D721Med (cell line): ENCODE data around the gene POLR2C.

Source experiments
- DNase-seq: peaks from one replicate; pipeline ENCODE4 v3.0.0; 2011; ENCODE audit warnings: low spot score; ENCODE audit not compliant: insufficient read length
- FAIRE-seq: peaks from 2 replicates; lab custom pipeline; 2011; peaks lifted over from hg19 to GRCh38; lab: Jason Lieb, UNC
- TF ChIP-seq, protein P1 (sequence below): IDR thresholded peaks from 2 replicates; pipeline ENCODE4 v1.5.1; 2012; ENCODE audit warnings: mild to moderate bottlenecking, control low read depth; ENCODE audit not compliant: insufficient read depth; ENCODE audit errors: missing control alignments

Gene POLR2C

GRCh38 chr16:57504001-57504400 lies 41.5 kb downstream of the POLR2C start:
- DNase-seq (no peak), FAIRE-seq (no peak)
- TF ChIP-seq, protein P1, sequence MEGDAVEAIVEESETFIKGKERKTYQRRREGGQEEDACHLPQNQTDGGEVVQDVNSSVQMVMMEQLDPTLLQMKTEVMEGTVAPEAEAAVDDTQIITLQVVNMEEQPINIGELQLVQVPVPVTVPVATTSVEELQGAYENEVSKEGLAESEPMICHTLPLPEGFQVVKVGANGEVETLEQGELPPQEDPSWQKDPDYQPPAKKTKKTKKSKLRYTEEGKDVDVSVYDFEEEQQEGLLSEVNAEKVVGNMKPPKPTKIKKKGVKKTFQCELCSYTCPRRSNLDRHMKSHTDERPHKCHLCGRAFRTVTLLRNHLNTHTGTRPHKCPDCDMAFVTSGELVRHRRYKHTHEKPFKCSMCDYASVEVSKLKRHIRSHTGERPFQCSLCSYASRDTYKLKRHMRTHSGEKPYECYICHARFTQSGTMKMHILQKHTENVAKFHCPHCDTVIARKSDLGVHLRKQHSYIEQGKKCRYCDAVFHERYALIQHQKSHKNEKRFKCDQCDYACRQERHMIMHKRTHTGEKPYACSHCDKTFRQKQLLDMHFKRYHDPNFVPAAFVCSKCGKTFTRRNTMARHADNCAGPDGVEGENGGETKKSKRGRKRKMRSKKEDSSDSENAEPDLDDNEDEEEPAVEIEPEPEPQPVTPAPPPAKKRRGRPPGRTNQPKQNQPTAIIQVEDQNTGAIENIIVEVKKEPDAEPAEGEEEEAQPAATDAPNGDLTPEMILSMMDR = no peak

- DNase-seq = no peak
- TF ChIP-seq, protein P1 = no peak
- no peak for FAIRE-seq
Observed at GRCh38 chr16:57504491-57504890, 42.0 kb downstream of the POLR2C start.

GRCh38 chr16:57505169-57505568 lies 42.7 kb downstream of the POLR2C start:
- no peak for FAIRE-seq
- DNase-seq = no peak
- TF ChIP-seq, protein P1 = no peak

DNA sequence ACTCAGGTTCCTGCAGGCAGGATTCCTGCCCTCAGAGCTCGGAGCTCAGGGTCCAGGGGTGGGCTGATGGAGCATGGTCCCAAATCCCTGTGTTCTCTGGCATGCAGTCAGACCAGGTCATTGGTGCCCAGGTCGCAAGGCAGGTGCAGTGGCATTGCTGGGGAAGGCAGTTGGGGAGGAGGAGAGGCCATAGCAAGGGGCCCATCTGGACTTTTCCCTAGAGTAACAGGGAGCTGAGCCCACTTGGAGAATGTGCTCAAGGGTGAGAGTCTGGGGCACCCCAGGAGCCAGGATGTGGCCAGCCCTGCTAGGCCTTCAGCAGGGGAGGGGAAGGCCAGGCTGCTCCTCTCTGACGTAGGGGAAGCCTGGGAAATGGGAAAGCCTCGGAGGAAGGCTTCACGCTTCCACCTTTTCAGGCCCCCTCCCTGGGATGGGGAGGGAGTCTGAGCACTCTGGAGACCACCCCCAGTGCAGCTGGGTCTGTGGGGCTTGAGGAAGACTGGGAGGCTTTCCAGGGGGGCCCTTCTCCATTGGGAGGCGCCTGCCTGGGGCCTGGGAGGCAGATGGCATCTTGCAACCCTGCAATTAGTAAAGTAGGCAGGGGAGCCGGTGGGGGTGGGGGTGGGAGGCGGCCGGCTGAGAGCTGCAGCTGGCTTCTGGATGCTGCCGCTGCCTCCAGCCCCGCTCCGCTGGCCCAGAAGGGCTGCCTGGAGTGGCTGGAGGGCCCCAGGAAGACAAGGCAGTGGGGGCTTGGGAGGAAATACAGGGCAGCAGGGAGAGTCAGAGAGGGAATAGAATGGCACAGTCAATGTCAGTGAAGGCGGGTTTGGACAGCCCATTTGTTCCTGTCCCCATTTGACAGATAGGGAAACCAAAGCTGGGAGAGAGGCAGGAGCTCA lies 44.9 kb downstream of the POLR2C start:
- FAIRE-seq (no peak), DNase-seq (no peak)
- TF ChIP-seq, protein P1 = no peak

DNA sequence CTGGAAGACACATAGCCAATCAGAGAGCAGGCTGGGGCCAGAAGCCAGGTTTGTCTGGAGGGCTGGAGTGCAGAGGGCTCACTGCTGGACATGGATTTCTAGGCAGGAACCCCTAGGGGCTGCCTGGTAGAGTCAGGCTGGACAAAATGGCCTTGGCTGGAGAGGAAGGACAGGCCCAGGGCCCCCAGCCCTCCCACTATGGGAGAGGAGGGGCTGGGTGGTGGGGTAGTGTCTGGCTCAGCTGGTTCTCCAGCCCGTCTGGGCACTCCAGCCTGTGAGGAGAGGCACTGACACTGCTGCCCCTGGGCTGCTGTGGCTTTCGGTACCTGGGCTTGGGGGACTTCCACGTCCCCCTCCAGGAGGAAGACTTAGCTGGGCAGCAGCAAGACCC lies 45.6 kb downstream of the POLR2C start:
- TF ChIP-seq, protein P1 = no peak
- FAIRE-seq = no peak
- DNase-seq = no peak

DNA sequence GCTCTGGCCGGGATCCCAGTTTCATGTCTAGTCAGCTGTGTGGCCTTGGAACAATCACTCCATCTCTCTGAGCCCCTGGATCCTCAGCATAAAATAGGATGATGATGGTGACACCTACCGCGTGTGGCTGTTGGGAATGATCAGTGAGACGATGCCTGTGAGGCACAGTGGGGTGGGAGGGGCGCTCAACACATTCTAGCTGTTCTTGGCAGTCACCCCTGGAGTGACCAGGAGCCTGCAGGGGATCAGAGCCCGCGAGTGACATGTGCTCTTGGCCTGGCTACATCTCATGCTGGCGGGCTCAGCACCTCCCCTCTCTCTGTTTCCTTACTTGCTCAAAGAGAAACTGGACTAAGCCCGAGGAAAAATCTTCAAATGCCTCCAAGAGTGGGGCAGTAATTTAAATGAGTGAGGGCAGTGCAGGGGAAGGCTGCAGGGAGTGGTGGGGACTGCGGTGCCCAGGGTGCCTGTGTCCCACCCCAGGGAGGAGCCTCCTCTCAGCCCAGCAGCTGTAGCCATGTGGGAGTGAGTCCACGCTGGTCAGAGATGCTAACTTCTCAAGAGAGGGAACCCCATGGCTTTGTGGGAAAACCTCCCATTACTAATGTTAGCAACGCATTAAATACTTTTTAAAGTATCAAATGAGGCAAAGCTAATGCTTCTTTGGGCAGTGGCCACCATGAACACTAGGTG lies 46.9 kb downstream of the POLR2C start:
- no peak for FAIRE-seq
- TF ChIP-seq, protein P1 = no peak

More for the DNA sequence above, 46.9 kb downstream of the POLR2C start:
- no peak for DNase-seq
